ENCODE results near the gene PLVAP. TPM values are rescaled to one million over a fixed set of nuclear protein-coding genes. Genes with fewer than 3 reads are reported as not detected.
A peak's percentile ranks its signal among the peaks of the same experiment; 100 is the strongest.

The PLVAP gene
- total and polyA plus RNA-seq, 9 of the 15 experiments (the other 6 are each of a cell fraction or from before 2014, with no cell fraction given), result 0.09 to 0.84 (median 0.51) TPM; not detected in 4

DNA sequence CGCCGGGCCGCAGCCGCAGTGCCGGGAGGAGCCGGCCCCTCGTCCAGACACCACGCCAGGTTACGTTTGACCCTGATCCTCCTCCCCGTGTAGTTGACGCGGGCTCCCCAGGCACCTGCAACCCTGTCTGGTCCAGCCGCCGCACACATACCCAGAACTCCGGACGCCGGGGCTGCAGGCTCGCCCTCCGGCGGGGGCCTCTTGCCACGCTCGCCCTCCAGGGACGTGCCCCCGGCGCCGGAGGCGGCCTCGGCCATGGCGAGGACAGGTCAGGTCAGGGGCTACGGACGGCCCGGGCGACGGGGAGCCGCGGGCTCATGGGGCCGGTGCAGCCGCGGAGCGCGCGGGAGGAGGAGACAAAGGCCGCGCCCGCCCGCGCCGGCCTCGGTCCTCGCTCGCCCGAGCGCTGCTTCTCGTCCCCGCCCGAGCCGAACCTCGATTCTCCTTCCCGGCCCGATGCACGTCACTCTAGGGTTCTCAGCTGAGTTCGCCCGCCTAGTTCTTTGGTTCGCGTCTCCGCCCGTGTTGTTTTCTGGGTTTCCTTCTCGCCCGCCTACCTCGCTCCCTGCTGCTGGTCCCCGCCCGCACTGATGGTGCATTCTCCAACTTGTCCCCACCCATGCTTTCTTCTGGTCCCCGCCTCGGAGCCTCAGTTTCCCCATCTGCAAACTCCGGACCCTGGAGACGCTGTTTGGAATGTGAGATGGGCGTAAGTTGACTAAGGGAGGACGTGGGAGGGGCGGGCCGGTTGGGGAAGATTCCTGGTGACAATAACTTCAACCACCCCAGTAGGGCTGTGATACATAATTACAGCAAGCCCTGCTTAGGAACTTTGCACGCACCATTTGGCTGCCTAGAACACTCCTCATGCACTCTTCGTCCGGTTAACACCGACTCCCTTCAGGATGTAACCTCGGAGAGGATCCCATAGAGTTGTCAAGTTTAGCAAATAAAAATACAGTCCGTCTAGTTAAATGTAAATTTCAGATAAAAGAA, 42.4 kb downstream of the PLVAP start, which contains the start of gene ANO8 (continued):
- TF ChIP-seq, protein P1, sequence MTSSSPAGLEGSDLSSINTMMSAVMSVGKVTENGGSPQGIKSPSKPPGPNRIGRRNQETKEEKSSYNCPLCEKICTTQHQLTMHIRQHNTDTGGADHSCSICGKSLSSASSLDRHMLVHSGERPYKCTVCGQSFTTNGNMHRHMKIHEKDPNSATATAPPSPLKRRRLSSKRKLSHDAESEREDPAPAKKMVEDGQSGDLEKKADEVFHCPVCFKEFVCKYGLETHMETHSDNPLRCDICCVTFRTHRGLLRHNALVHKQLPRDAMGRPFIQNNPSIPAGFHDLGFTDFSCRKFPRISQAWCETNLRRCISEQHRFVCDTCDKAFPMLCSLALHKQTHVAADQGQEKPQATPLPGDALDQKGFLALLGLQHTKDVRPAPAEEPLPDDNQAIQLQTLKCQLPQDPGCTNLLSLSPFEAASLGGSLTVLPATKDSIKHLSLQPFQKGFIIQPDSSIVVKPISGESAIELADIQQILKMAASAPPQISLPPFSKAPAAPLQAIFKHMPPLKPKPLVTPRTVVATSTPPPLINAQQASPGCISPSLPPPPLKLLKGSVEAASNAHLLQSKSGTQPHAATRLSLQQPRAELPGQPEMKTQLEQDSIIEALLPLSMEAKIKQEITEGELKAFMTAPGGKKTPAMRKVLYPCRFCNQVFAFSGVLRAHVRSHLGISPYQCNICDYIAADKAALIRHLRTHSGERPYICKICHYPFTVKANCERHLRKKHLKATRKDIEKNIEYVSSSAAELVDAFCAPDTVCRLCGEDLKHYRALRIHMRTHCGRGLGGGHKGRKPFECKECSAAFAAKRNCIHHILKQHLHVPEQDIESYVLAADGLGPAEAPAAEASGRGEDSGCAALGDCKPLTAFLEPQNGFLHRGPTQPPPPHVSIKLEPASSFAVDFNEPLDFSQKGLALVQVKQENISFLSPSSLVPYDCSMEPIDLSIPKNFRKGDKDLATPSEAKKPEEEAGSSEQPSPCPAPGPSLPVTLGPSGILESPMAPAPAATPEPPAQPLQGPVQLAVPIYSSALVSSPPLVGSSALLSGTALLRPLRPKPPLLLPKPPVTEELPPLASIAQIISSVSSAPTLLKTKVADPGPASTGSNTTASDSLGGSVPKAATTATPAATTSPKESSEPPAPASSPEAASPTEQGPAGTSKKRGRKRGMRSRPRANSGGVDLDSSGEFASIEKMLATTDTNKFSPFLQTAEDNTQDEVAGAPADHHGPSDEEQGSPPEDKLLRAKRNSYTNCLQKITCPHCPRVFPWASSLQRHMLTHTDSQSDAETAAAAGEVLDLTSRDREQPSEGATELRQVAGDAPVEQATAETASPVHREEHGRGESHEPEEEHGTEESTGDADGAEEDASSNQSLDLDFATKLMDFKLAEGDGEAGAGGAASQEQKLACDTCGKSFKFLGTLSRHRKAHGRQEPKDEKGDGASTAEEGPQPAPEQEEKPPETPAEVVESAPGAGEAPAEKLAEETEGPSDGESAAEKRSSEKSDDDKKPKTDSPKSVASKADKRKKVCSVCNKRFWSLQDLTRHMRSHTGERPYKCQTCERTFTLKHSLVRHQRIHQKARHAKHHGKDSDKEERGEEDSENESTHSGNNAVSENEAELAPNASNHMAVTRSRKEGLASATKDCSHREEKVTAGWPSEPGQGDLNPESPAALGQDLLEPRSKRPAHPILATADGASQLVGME (CRISPR knock-in tag; IDR thresholded peaks at IDR 0.05), result peak; percentile 82
- TF ChIP-seq ARID1B (IDR thresholded peaks at IDR 0.05), result 0 out of 2 replicates have a peak, but pooled peaks have one; percentile 24
- no peak; the same call in 1 of the 2 replicates for TF ChIP-seq PML (IDR thresholded peaks at IDR 0.05; ENCODE audit: low read length)
- 0 out of 2 replicates have a peak, but pooled peaks have one; percentile 2 for TF ChIP-seq PYGO2 (tag; IDR thresholded peaks at IDR 0.05)
- TF ChIP-seq ZNF551 (CRISPR knock-in tag; IDR thresholded peaks at IDR 0.05), result no peak
- no peak for TF ChIP-seq EWSR1 (IDR thresholded peaks at IDR 0.05; ENCODE audit: borderline replicate concordance, low read depth, partially characterized antibody)
- TF ChIP-seq SRSF9 (IDR thresholded peaks at IDR 0.05; ENCODE audit: borderline replicate concordance, low read depth, low read length), result no peak
- TF ChIP-seq, protein P2, sequence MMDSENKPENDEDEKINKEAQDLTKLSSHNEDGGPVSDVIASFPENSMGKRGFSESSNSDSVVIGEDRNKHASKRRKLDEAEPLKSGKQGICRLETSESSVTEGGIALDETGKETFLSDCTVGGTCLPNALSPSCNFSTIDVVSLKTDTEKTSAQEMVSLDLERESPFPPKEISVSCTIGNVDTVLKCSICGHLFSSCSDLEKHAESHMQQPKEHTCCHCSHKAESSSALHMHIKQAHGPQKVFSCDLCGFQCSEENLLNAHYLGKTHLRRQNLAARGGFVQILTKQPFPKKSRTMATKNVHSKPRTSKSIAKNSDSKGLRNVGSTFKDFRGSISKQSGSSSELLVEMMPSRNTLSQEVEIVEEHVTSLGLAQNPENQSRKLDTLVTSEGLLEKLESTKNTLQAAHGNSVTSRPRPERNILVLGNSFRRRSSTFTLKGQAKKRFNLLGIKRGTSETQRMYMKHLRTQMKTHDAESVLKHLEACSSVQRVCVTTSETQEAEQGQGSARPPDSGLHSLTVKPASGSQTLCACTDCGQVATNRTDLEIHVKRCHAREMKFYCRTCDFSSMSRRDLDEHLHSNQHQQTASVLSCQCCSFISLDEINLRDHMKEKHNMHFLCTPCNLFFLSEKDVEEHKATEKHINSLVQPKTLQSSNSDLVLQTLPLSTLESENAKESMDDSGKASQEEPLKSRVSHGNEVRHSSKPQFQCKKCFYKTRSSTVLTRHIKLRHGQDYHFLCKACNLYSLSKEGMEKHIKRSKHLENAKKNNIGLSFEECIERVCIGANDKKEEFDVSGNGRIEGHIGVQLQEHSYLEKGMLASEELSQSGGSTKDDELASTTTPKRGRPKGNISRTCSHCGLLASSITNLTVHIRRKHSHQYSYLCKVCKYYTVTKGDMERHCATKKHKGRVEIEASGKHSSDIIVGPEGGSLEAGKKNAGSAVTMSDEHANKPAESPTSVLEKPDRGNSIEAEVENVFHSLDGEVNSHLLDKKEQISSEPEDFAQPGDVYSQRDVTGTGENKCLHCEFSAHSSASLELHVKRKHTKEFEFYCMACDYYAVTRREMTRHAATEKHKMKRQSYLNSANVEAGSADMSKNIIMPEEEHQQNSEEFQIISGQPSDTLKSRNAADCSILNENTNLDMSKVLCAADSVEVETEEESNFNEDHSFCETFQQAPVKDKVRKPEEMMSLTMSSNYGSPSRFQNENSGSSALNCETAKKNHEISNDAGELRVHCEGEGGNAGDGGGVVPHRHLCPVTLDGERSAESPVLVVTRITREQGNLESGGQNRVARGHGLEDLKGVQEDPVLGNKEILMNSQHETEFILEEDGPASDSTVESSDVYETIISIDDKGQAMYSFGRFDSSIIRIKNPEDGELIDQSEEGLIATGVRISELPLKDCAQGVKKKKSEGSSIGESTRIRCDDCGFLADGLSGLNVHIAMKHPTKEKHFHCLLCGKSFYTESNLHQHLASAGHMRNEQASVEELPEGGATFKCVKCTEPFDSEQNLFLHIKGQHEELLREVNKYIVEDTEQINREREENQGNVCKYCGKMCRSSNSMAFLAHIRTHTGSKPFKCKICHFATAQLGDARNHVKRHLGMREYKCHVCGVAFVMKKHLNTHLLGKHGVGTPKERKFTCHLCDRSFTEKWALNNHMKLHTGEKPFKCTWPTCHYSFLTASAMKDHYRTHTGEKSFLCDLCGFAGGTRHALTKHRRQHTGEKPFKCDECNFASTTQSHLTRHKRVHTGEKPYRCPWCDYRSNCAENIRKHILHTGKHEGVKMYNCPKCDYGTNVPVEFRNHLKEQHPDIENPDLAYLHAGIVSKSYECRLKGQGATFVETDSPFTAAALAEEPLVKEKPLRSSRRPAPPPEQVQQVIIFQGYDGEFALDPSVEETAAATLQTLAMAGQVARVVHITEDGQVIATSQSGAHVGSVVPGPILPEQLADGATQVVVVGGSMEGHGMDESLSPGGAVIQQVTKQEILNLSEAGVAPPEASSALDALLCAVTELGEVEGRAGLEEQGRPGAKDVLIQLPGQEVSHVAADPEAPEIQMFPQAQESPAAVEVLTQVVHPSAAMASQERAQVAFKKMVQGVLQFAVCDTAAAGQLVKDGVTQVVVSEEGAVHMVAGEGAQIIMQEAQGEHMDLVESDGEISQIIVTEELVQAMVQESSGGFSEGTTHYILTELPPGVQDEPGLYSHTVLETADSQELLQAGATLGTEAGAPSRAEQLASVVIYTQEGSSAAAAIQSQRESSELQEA (IDR thresholded peaks at IDR 0.05; ENCODE audit: low read depth), result no peak
- TF ChIP-seq BRD9 (IDR thresholded peaks at IDR 0.05; ENCODE audit: low read depth, partially characterized antibody), result no peak
- TF ChIP-seq, protein P3, sequence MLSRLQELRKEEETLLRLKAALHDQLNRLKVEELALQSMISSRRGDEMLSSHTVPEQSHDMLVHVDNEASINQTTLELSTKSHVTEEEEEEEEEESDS (CRISPR knock-in tag; IDR thresholded peaks at IDR 0.05), result no peak
- TF ChIP-seq PURB (CRISPR knock-in tag; IDR thresholded peaks at IDR 0.05; ENCODE audit: low read depth), result no peak

Data from K562 (cell line).